Small intestine (tissue), 7 donors: ENCODE measurements around the gene ASAP3. TPM values are rescaled to one million over a fixed set of nuclear protein-coding genes. Genes with fewer than 3 reads are reported as not detected.
"Not testable (repeated sequence)": the region's sequence is repeated elsewhere in the genome, so short reads cannot be mapped to it uniquely, and the experiment has no call there.

Experiments used
- DNase-seq, 2 donors: peaks; one replicate each; pipeline versions ENCODE4 v3.0.0 to v3.0.0-alpha.2; 2013
- FAIRE-seq: peaks from 2 replicates; lab custom pipeline; 2012; peaks lifted over from hg19 to GRCh38; lab: Jason Lieb, UNC
- H3K27ac ChIP-seq, 3 donors: one replicate each; pipeline ENCODE4 v1.5.1; 2013; ENCODE audit warnings: low read length in 2 of 3, mild to moderate bottlenecking in 2 of 3, control low read depth in 1 of 3, inconsistent platforms in 1 of 3, low read depth in 1 of 3, moderate library complexity in 1 of 3
- H3K27me3 ChIP-seq, 3 donors: one replicate each; pipeline ENCODE4 v1.6.1; 2013; ENCODE audit warnings: low read length in 3 of 3, inconsistent platforms in 1 of 3; ENCODE audit not compliant: control insufficient read depth in 3 of 3, insufficient read depth in 3 of 3
- H3K36me3 ChIP-seq, 3 donors: one replicate each; pipeline ENCODE4 v1.6.1; 2013; ENCODE audit warnings: low read length in 3 of 3, inconsistent platforms in 1 of 3, low read depth in 1 of 3, mild to moderate bottlenecking in 1 of 3, moderate library complexity in 1 of 3; ENCODE audit not compliant: control insufficient read depth in 3 of 3, insufficient read depth in 2 of 3
- H3K4me1 ChIP-seq, 3 donors: one replicate each; pipeline ENCODE4 v1.6.1; 2013; ENCODE audit warnings: low read length in 2 of 3, inconsistent platforms in 1 of 3, low read depth in 1 of 3, mild to moderate bottlenecking in 1 of 3, moderate library complexity in 1 of 3; ENCODE audit not compliant: control insufficient read depth in 3 of 3, insufficient read depth in 2 of 3
- H3K4me3 ChIP-seq, 3 donors: one replicate each; pipeline ENCODE4 v1.5.1; 2013; ENCODE audit warnings: low read length in 3 of 3, control low read depth in 1 of 3, inconsistent platforms in 1 of 3, low read depth in 1 of 3, mild to moderate bottlenecking in 1 of 3, moderate library complexity in 1 of 3
- H3K9me3 ChIP-seq, 2 donors: one replicate each; pipeline ENCODE4 v1.6.1; 2013; ENCODE audit warnings: low read depth in 1 of 2, low read length in 1 of 2; ENCODE audit not compliant: control insufficient read depth in 2 of 2, insufficient read depth in 1 of 2
- WGBS, 3 donors: extraction: QIAGEN DNeasy Blood & Tissue Kit; methylation state at CpG; one replicate each; pipeline ENCODE4 v1.1.7; 2013; 5-methylcytosine and 5-hydroxymethylcytosine counted together
- polyA plus RNA-seq, 4 donors: library from polyadenylated mRNA; stranded (reverse) in 3 of 4; unstranded in 1 of 4; fragments of 200-250 nt in 3 of 4; fragments of 120-200 nt in 1 of 4; gene quantifications; one replicate each; pipeline versions ENCODE4 v1.2.1 to v1.2.3, GENCODE V29; 2013
- donor health status: healthy with polysubstance abuse.
- donor health status: control.
- donor health status: control.
- donor health status: Bipolar disorder and iron deficiency.
- donor health status: healthy.

Gene ASAP3
- polyA plus RNA-seq, 4 donors, result 1.9 to 14.6 (median 5.4) TPM

- not testable (repeated sequence) for H3K4me3 ChIP-seq, H3K4me1 ChIP-seq, DNase-seq, H3K27ac ChIP-seq, FAIRE-seq, H3K27me3 ChIP-seq, H3K9me3 ChIP-seq
- WGBS, 3 donors, result 82 to 93% (median 83%) methylated on average over 12 to 24 of the region's 24 CpGs
- peaks cover 0 to 21% (median 0%) of the 10 kb centered on the region in 3 donors for H3K36me3 ChIP-seq
Observed at GRCh38 chr1:23504156-23504555, 20.2 kb upstream of the ASAP3 start.

- DNase-seq, result no peak
Observed at GRCh38 chr1:23502951-23503350, 19.0 kb upstream of the ASAP3 start.

DNA sequence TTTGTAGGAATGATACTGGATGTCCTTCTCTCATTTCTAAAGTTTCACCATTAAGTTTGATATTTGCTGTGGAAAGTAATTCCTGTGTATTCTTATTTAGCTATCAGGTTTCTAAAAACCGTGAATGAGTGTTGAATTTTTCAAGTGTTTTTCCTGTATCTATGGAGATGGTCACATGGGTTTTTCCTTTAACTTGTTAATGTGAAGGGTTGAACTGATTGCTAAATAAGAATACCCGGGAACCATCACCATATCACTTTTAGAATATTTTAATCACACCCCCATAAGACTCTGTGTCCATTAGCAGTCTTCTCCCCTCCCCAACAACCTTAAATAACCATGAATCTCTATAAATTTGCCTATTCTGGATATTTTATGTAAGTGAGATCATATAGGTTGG lies 16.5 kb upstream of the ASAP3 start:
- H3K27me3 ChIP-seq, result no peaks in the 10 kb centered on the region
- no peak overlapping the region for H3K27ac ChIP-seq
- peaks cover 0 to 2% (median 0%) of the 10 kb centered on the region in 3 donors for H3K36me3 ChIP-seq
- DNase-seq (no peak), FAIRE-seq (no peak)
- WGBS, 3 donors, result 19 to 30% (median 29%) methylated on average over 2 of the region's 2 CpGs
- H3K4me3 ChIP-seq, result no peak overlapping the region
- H3K4me1 ChIP-seq, result no peaks in the 10 kb centered on the region
- no peaks in the 10 kb centered on the region for H3K9me3 ChIP-seq

More at GRCh38 chr1:23502951-23503350, 19.0 kb upstream of the ASAP3 start:
- no peaks in the 10 kb centered on the region for H3K9me3 ChIP-seq
- 37 to 87% (median 64%) methylated on average over 1 to 4 of the region's 6 CpGs for WGBS, 3 donors
- no peak for FAIRE-seq
- no peaks in the 10 kb centered on the region for H3K4me1 ChIP-seq
- no peak overlapping the region for H3K27ac ChIP-seq
- no peak overlapping the region for H3K4me3 ChIP-seq
- H3K36me3 ChIP-seq, result peaks cover 0 to 11% (median 0%) of the 10 kb centered on the region in 3 donors
- no peaks in the 10 kb centered on the region for H3K27me3 ChIP-seq

DNA sequence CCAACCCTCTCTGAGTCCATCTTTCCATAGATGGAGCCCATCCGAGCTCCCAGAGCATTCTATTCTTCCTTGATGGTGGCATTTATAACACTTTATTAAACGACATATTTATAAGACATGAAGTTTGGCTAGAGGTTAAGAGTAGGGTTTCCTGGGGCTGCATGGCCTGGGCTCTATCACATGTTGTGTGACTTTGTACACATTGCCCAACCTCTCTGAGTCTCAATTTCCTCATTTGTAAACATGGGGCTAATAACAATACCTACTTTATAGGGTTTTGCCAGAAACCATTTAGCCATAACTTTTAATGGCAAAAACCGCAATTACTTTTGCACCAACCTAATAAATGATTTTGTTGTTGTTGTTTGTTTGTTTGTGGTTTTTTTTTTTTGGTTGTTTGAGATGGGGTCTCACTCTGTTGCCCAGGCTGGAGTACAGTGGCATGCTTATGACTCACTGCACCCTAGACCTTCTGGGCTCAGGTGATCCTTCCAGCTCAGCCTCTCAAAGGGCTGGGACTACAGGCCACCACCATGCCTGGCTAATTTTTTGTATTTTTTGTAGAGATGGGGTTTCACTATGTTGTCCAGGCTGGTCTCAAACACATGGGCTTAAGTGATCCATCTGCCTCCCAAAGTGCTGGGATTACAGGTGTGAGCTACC lies 13.9 kb upstream of the ASAP3 start:
- WGBS, 3 donors, result 71 to 82% (median 75%) methylated on average over 3 of the region's 3 CpGs
- no peak for FAIRE-seq
- no peak for DNase-seq
- H3K36me3 ChIP-seq, result no peaks in the 10 kb centered on the region
- H3K27ac ChIP-seq, result no peak overlapping the region
- no peaks in the 10 kb centered on the region for H3K27me3 ChIP-seq
- H3K4me3 ChIP-seq, result no peak overlapping the region
- H3K4me1 ChIP-seq, result no peaks in the 10 kb centered on the region
- no peaks in the 10 kb centered on the region for H3K9me3 ChIP-seq

GRCh38 chr1:23496490-23497181 lies 12.7 kb upstream of the ASAP3 start:
- FAIRE-seq (no peak), DNase-seq (no peak)
- Histone ChIP-seq H3K36me3 (no peaks in the 10 kb centered on the region), H3K4me1 (no peaks in the 10 kb centered on the region), H3K9me3 (no peaks in the 10 kb centered on the region), H3K4me3 (no peak overlapping the region), H3K27ac (no peak overlapping the region), H3K27me3 (no peaks in the 10 kb centered on the region)
- WGBS, 3 donors, result 60 to 74% (median 62%) methylated on average over 7 of the region's 7 CpGs

GRCh38 chr1:23494836-23495235 lies 10.9 kb upstream of the ASAP3 start:
- not testable (repeated sequence) for H3K9me3 ChIP-seq, H3K4me3 ChIP-seq, H3K27ac ChIP-seq, H3K36me3 ChIP-seq, DNase-seq, H3K4me1 ChIP-seq, H3K27me3 ChIP-seq, FAIRE-seq
- 72 to 83% (median 80%) methylated on average over 5 to 6 of the region's 6 CpGs for WGBS, 3 donors

- not testable (repeated sequence) for H3K36me3 ChIP-seq, H3K4me3 ChIP-seq, DNase-seq, H3K27ac ChIP-seq, H3K9me3 ChIP-seq, H3K27me3 ChIP-seq, H3K4me1 ChIP-seq, FAIRE-seq
- WGBS, 3 donors, result 87 to 90% (median 88%) methylated on average over 6 of the region's 6 CpGs
Observed at GRCh38 chr1:23492776-23493175, 8.8 kb upstream of the ASAP3 start.

GRCh38 chr1:23492132-23492720 lies 8.2 kb upstream of the ASAP3 start:
- H3K9me3 ChIP-seq, result no peaks in the 10 kb centered on the region
- H3K4me3 ChIP-seq, result no peak overlapping the region
- FAIRE-seq (no peak), DNase-seq (no peak)
- no peak overlapping the region for H3K27ac ChIP-seq
- H3K36me3 ChIP-seq, result no peaks in the 10 kb centered on the region
- peaks cover 0 to 3% (median 0%) of the 10 kb centered on the region in 3 donors for H3K27me3 ChIP-seq
- 90 to 94% (median 91%) methylated on average over 3 of the region's 3 CpGs for WGBS, 3 donors
- no peaks in the 10 kb centered on the region for H3K4me1 ChIP-seq
